ENCODE measurements around the gene COMMD3.

- no peak for TF ChIP-seq POLR2A (IDR thresholded peaks at IDR 0.05; ENCODE audit: low read depth)
- no peak for TF ChIP-seq CTCF (IDR thresholded peaks at IDR 0.05)
- TF ChIP-seq POLR2AphosphoS5 (IDR thresholded peaks at IDR 0.05), result no peak
- TF ChIP-seq EP300 (IDR thresholded peaks at IDR 0.05), result no peak
Measured at GRCh38 chr10:22319980-22320558, 3.9 kb downstream of the COMMD3 start.

Data from esophagus muscularis mucosa (tissue), 4 donors.